Skeletal muscle cell (primary cell): Measurements from ENCODE around the gene NABP1.

Experiments used
- DNase-seq: peaks from one replicate; pipeline ENCODE4 v3.0.0-alpha.2; 2010; ENCODE audit warnings: low read depth
- H3K4me3 ChIP-seq: 2 replicates; pipeline ENCODE4 v1.5.1; 2011; ENCODE audit warnings: low read depth, mild to moderate bottlenecking, control low read depth, low read length, moderate library complexity

Gene NABP1

DNA sequence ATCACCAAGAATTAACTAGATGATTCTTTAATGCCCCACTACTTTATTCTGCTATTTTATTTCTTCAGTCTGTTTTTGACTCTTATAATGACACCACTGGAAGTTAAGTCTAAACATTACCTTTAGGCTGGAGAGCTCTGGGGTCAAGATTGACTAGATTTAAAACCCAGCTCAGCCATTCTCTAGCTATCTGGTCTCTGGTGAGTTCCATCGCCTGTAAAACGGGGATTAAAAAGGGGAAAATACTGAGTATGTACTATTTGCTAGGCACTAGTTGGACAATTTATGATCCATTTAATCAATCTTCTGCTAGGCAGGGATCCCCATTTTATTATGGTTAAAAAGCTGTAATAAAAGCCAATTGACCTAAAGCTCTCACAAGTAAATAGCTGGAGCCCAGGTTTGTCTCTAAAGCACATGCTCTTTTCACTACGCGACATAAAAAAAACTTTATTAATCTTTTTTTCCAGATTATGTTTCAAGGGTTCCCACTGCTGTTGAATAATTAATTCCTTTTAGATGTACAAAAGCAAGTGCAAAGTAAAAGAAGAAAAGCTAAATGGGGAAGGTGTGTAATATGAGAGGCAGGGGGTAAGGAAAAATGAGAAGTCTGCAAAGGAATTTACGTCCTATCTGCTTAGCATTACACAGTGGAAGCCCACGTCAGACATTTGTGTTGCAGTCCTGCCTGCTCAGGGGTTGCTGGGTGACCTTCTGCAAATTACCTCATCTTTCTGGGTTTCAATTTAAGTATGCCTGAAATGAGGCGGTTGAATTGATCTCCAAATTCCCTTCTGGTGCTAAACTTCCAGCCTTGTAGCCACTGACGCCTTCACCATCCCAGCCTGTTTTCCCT, 918 bp upstream of the NABP1 start:
- H3K4me3 ChIP-seq = peak overlapping the region; percentile 76
- peak; percentile 77 for DNase-seq

- peak overlapping the region; percentile 76 for H3K4me3 ChIP-seq
- no peak for DNase-seq
Observed at GRCh38 chr2:191678437-191679100, 633 bp downstream of the NABP1 start.

DNA sequence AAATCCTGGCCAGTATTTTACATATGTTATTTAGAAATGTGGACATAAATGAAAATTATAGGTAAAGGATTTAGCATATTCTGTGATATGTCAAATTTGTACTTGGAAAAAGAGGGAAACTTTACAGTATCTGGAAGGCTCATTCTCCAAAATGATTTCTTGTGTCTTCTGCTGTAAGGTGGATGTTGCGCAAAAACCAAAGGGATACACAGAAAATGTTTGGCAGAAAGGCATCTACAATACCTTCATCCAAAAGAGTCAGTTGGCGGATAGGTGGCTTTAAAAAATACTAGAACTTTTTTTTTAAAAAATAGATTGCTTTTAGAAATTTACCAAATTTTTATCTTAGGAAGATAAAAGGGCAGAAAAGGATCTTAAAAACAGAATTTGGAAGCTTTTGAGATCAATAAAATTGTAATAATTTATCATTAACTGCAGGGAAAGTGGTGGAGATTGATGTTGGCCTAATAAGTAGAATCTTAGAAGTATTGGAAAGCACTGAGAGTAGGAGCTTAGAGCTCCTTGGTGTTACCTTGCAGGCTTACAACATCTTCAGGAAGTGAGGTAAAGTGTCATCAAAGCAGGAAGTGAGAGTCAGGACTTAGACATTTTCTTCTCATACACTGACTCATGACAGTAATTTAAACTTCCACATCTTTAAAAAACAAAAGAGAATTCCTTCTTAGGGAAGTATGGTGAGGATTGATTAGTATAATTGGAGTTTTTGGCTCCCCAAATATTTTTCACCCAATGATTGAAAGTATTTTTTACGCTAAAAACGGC, 2.1 kb downstream of the NABP1 start:
- H3K4me3 ChIP-seq = peak overlapping the region; percentile 76
- no peak for DNase-seq

DNA sequence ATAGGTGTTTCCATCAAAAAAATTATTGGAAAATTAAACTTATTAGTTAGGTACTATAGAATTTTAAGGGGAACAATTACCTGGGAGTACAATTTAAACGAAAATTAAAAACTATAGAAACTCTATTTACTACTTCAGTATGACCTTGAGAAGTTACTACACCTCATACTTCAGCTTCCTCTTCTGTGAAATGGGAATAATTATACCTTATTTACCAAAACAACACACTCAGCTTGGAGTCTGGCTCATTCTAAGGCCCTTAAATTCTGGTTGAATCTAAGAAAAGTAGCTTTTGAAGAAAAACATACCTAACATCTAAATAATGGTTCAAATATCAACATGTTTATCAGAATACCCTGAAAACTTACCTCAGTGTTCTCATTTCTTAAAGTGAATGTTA, 2.7 kb downstream of the NABP1 start:
- no peak for DNase-seq
- peak overlapping the region; percentile 76 for H3K4me3 ChIP-seq

GRCh38 chr2:191682126-191682525, 4.2 kb downstream of the NABP1 start:
- no peak overlapping the region for H3K4me3 ChIP-seq
- no peak for DNase-seq

- H3K4me3 ChIP-seq = no peak overlapping the region
- no peak for DNase-seq
Observed at GRCh38 chr2:191686066-191686465, 8.1 kb downstream of the NABP1 start.

- H3K4me3 ChIP-seq = no peak overlapping the region
- DNase-seq = no peak
Observed at GRCh38 chr2:191686729-191687128, 8.8 kb downstream of the NABP1 start.

DNA sequence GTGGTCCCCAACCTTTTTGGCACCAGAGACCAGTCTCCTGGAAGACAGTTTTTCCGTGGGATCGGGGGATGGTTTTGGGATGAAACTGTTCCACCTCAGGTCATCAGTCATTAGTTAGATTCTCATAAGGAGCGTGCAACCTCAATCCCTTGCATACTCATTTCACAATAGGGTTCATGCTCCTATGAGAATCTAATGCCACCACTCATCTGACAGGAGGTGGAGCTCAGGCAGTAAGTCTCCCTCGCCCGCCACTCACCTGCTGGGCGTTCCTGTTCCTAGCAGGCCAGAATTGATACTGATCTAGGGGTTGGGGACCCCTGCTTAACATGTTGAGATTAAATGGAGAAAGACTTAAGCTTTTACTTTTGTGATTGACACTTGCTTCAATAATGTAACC, 9.9 kb downstream of the NABP1 start:
- H3K4me3 ChIP-seq = no peak overlapping the region
- no peak for DNase-seq

DNA sequence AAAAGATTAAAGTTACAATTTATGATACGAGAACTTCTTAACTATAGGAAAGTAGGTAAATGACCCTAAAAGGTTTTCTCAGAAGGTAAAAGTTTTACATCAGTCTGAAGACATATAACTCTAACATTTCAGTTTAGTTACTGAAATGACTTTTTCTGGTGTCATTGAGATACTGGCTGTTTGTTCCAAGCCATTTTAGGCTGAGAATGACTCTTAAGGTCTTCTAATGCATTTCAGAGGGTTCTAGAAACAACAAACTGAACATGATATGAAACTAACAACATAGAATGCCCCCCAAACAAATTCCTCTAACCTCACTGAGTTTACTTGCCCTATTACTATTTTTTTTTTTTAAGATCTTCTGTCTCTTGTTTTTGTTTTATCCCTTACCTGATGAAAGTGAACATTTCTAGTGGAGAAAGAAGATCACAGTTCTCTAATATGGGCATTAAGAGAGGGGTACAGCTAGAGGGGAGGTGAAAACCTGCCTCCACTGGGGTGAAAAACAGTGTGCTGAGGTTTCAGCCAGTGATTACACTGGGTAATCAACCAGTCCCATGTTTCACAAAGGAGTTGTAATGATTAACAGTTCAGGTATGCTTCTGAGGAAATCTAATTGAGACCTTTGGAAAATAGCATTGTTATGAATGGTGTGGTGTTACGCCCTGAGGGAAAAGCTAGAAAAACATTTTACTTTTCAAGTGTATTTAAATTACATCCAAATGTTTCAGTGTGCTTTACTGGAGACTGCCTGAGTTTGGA, 11.2 kb downstream of the NABP1 start:
- peak; percentile 58 for DNase-seq
- no peak overlapping the region for H3K4me3 ChIP-seq

GRCh38 chr2:191690327-191690726, 12.4 kb downstream of the NABP1 start:
- no peak for DNase-seq
- no peak overlapping the region for H3K4me3 ChIP-seq

DNA sequence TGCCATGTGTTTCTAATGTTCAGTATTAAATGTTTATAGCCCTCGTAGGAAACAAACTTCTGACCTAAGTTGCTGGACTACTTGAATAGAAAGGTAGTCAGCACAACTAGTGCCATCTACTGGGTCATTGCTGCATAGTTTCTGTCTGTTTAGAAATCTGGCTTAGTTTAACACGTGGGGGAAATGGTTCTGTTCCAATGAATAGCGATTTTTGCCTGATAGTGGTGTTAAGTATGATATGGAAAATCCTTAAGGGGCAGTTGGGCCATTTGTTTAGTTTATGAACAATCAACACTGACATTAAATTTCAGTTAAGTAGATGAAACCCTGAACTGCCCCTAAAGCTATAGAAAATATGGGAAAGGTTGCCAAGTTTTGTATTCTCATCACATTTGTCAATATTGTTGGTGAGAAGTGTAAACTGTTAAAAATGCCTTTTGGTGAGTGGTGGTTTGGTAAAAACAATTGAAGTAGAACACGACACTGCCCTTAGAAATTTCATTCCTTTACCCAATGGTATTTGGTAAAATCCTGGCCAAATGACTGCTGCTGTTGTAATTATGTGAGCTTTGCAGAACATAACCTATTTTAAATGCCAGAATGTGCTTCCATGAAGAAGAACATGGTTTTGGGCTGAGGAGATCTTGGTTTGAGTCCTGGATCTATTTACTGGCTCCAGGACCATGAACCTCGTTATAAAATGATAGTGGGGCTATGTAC, 13.2 kb downstream of the NABP1 start:
- H3K4me3 ChIP-seq = no peak overlapping the region
- DNase-seq = no peak

- no peak for DNase-seq
- H3K4me3 ChIP-seq = no peak overlapping the region
Observed at GRCh38 chr2:191691898-191692297, 14.0 kb downstream of the NABP1 start.

DNA sequence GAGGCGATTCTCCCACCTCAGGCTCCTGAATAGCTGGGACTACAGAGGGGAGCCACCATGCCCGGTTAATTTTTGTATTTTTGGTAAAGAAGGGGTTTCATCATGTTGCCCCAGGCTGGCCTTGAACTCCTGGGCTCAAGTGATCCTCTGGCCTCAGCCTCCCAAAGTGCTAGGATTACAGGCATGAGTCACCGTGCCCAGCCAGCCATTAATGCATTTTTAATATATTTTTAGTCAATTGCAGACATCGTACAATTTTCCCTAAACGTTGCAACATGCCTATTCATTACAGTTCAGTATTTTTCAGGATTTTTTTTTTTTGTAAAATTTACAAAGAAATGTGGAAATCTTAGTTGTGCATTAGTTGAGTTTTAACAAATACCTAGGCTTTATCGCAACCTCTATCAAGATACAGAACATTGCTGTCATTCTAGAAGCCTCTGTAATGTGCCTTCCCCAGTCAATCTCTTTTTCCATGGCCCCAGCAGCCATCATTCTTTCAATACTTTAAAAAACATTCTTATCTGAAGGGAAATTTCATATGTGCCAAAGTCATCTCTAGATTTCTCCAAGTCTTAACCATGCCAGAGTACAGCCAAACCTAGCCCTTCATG, 14.7 kb downstream of the NABP1 start:
- DNase-seq = no peak
- H3K4me3 ChIP-seq = no peak overlapping the region

DNA sequence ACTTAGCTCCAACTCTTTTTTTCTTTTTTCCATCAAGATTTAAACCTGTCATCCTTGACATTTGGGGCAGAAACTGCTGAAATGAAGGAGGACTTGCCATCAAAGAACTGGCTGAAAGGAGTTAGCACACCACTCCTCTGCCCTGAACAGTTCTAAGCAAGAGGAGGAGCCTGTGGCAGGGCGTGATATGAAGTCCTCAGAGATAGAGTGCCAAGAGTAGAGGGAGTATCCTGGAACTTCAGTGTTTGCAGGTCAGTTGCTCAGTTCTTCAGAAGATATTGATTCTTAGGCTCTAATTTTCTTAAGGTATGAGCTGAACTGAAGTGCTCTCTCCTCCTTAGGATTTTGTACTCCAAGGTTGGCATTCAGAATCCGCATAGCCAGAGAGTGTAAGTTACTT, 15.2 kb downstream of the NABP1 start:
- H3K4me3 ChIP-seq = no peak overlapping the region
- no peak for DNase-seq

DNA sequence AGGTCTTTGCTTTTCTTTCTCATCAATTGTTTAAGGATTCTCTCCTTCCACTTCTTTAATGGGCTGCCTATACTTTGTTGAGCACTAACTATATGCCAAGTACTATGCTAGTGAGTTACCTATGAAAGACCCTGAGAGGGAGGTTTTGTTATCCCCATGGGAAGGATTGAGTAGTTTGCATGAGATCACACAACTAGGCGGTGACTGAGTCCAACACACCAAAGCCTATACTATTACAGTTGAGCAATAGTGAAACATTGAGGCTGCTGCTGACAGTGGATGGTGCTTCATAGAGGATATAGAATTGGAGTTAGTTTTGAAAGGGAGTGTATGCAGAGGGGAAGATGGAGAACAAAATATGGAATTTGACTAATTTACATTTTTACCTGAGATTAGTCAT, 15.8 kb downstream of the NABP1 start:
- peak; percentile 61 for DNase-seq
- no peak overlapping the region for H3K4me3 ChIP-seq

GRCh38 chr2:191696001-191696400, 18.1 kb downstream of the NABP1 start:
- H3K4me3 ChIP-seq = no peak overlapping the region
- peak; percentile 93 for DNase-seq

DNA sequence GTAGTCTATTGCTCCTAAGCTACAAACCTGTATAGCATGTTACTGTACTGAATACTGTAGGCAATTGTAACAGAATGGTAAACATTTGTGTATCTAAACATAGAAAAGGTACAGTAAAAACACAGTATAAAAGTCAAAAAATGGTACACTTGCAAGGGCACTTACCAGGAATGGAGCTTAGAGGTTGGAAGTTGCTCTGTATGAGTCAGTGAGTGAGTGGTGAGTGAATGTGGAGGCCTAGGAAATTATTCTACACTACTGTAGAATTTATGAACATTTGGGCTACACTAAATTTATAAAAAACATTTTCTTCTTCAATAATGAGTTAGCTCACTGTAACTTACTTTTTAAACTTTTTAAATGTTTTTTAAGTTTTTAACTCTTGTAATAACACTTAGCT, 19.0 kb downstream of the NABP1 start:
- DNase-seq = no peak
- no peak overlapping the region for H3K4me3 ChIP-seq

- no peak for DNase-seq
- no peak overlapping the region for H3K4me3 ChIP-seq
Observed at GRCh38 chr2:191697870-191698269, 19.9 kb downstream of the NABP1 start.
